Endothelial cell of umbilical vein (primary cell): ENCODE measurements around the gene HOXB7. TPM values are rescaled to one million over a fixed set of nuclear protein-coding genes. Genes with fewer than 3 reads are reported as not detected.

Experiments used
- BruUV-seq: library from RNA; stranded (reverse); fragments of 400-500 nt; replicated peaks from 2 replicates; lab custom pipeline; 2021; lab: Mats Ljungman, UMichigan
- CTCF ChIA-PET: fragments of 300-600, 350-600 bp; sonication (Branson Sonifier 250); formaldehyde crosslinking; loops from one replicate; lab custom pipeline; 2021; ENCODE audit warnings: antibody characterized with exemption, inconsistent platforms; lab: Charles Lee
- POLR2A ChIA-PET: fragments of 300-600, 350-600 bp; sonication (Branson Sonifier 250); formaldehyde crosslinking; loops from one replicate; lab custom pipeline; 2021; ENCODE audit warnings: antibody characterized with exemption, inconsistent platforms; lab: Charles Lee
- DNase-seq: peaks from one replicate; pipeline ENCODE4 v3.0.0-alpha.2; 2011; ENCODE audit warnings: low read depth, low spot score
- FAIRE-seq: peaks from 2 replicates; lab custom pipeline; 2011; peaks lifted over from hg19 to GRCh38; lab: Jason Lieb, UNC
- H2AFZ ChIP-seq: 2 replicates; pipeline ENCODE4 v1.6.0; 2012; ENCODE audit warnings: low read depth, low read length, control low read depth, inconsistent platforms
- H3K27ac ChIP-seq: 2 replicates; pipeline ENCODE4 v1.5.1; 2011; ENCODE audit warnings: low read depth, mild to moderate bottlenecking, control low read depth, low read length, moderate library complexity; ENCODE audit not compliant: insufficient read depth
- H3K27me3 ChIP-seq, 2 experiments: 2 replicates each; pipeline versions ENCODE4 v1.6.0 to v1.6.1; 2011; ENCODE audit warnings: low read length in 2 of 2, mixed read lengths in 1 of 2; ENCODE audit not compliant: control insufficient read depth in 2 of 2, insufficient read depth in 2 of 2
- H3K36me3 ChIP-seq, 2 experiments: 2 replicates in 1 of 2; 3 replicates in 1 of 2; pipeline ENCODE4 v1.5.1; 2011; ENCODE audit warnings: low read length in 2 of 2, mild to moderate bottlenecking in 1 of 2, moderate library complexity in 1 of 2; ENCODE audit not compliant: control insufficient read depth in 2 of 2, insufficient read depth in 2 of 2; ENCODE audit errors: extremely low read depth in 1 of 2
- H3K4me1 ChIP-seq: 3 replicates; pipeline ENCODE4 v1.5.1; 2011; ENCODE audit warnings: mild to moderate bottlenecking, low read length; ENCODE audit not compliant: control insufficient read depth, insufficient read depth; ENCODE audit errors: extremely low read depth
- H3K4me2 ChIP-seq: 2 replicates; pipeline ENCODE4 v1.6.1; 2011; ENCODE audit warnings: low read length, control low read depth, mixed read lengths; ENCODE audit not compliant: insufficient read depth
- H3K4me3 ChIP-seq, 3 experiments: fragments of 200-600 bp in 1 of 3; sonication (generic), shearing (Covaris generic) in 1 of 3; replicated peaks in 1 of 3; 2 replicates each; pipeline ENCODE4 v1.5.1; 2011 to 2016; ENCODE audit warnings: control low read depth in 3 of 3, low read length in 3 of 3, mild to moderate bottlenecking in 2 of 3, inconsistent platforms in 1 of 3, low read depth in 1 of 3, moderate library complexity in 1 of 3; ENCODE audit not compliant: insufficient read depth in 1 of 3
- H3K79me2 ChIP-seq: 2 replicates; pipeline ENCODE4 v1.6.0; 2012; ENCODE audit warnings: low read length, inconsistent platforms; ENCODE audit not compliant: control insufficient read depth, insufficient read depth
- H3K9ac ChIP-seq: replicated peaks from 2 replicates; pipeline ENCODE3; 2011; ENCODE audit warnings: low read length, control low read depth; ENCODE audit not compliant: insufficient read depth; ENCODE audit errors: extremely low read depth
- H3K9me1 ChIP-seq: replicated peaks from 3 replicates; pipeline ENCODE4 v1.6.0; 2011; ENCODE audit warnings: mild to moderate bottlenecking, low read length; ENCODE audit not compliant: control insufficient read depth, insufficient read depth; ENCODE audit errors: extremely low read depth
- H3K9me3 ChIP-seq: replicated peaks from 2 replicates; pipeline ENCODE4 v1.5.1; 2012; ENCODE audit warnings: low read length, inconsistent platforms; ENCODE audit not compliant: control insufficient read depth, insufficient read depth
- H4K20me1 ChIP-seq: replicated peaks from 2 replicates; pipeline ENCODE3; 2011; ENCODE audit warnings: mild to moderate bottlenecking, low read length; ENCODE audit not compliant: control insufficient read depth, insufficient read depth; ENCODE audit errors: extremely low read depth
- CTCF ChIP-seq, 2 donors: IDR thresholded peaks; 1 replicate in 1 of 2; 2 replicates in 1 of 2; pipeline ENCODE4 v1.5.1; 2011; ENCODE audit warnings: low read length in 2 of 2, mild to moderate bottlenecking in 2 of 2, moderate library complexity in 2 of 2, control low read depth in 1 of 2, inconsistent platforms in 1 of 2, low read depth in 1 of 2; ENCODE audit not compliant: insufficient read depth in 1 of 2; ENCODE audit errors: extremely low read depth in 1 of 2
- EZH2 ChIP-seq: IDR thresholded peaks from 2 replicates; pipeline ENCODE4 v1.6.1; 2012; ENCODE audit warnings: borderline replicate concordance, low read depth, mild to moderate bottlenecking, moderate library complexity, low read length, inconsistent platforms; ENCODE audit not compliant: severe bottlenecking
- FOS ChIP-seq: IDR thresholded peaks from 2 replicates; pipeline ENCODE4 v1.6.1; 2011; ENCODE audit warnings: mild to moderate bottlenecking, low read length, moderate library complexity, borderline replicate concordance; ENCODE audit not compliant: insufficient read depth
- GATA2 ChIP-seq: IDR thresholded peaks from 2 replicates; pipeline ENCODE4 v1.7.0; 2011; ENCODE audit warnings: low read depth, mild to moderate bottlenecking, moderate library complexity, mixed read lengths, low read length; ENCODE audit not compliant: insufficient read length, insufficient read depth
- JUN ChIP-seq: IDR thresholded peaks from 2 replicates; pipeline ENCODE4 v1.6.1; 2011; ENCODE audit warnings: borderline replicate concordance, low read depth; ENCODE audit not compliant: insufficient read length, insufficient read depth
- MAX ChIP-seq: IDR thresholded peaks from 2 replicates; pipeline ENCODE4 v1.6.1; 2011; ENCODE audit not compliant: insufficient read depth, insufficient read length
- MYC ChIP-seq: IDR thresholded peaks from one replicate; pipeline ENCODE4 v1.6.1; 2011; ENCODE audit warnings: mild to moderate bottlenecking, low read depth, low read length
- POLR2A ChIP-seq: IDR thresholded peaks from 2 replicates; pipeline ENCODE4 v1.6.1; 2012; ENCODE audit warnings: low read depth, mild to moderate bottlenecking, control low read depth, low read length
- POLR2AphosphoS5 ChIP-seq: IDR thresholded peaks from 2 replicates; pipeline ENCODE4 v1.6.1; 2012; ENCODE audit warnings: low read depth, mild to moderate bottlenecking, control low read depth, low read length, moderate library complexity; ENCODE audit not compliant: insufficient read depth
- dilution Hi-C: fragments of 300-500 bp; cut with MboI; formaldehyde crosslinking; loops from one replicate; pipeline ENCODE4 v1.15.0; 2019; ENCODE audit warnings: low sequenced_read_pairs; ENCODE audit not compliant: extremely low pct_ligation_motif_present
- intact Hi-C: fragments of 100-400 bp; cut with micrococcal nuclease; formaldehyde crosslinking; loops from one replicate; pipeline ENCODE4 v1.10.0; 2022
- polyA plus RNA-seq, 4 experiments: library from polyadenylated mRNA; depleted of rRNA in 3 of 4; stranded (reverse) in 3 of 4; unstranded in 1 of 4; fragments of >200 nt; gene quantifications; 2 replicates each; pipeline versions ENCODE4 v1.2.1 to v1.2.3, GENCODE V29; 2011 to 2012; ENCODE audit warnings: missing spikeins in 1 of 4
- total RNA-seq: library from RNA; stranded (reverse); gene quantifications from 2 replicates; pipeline ENCODE4 v1.2.3, GENCODE V29; 2021

Gene HOXB7
- total and polyA plus RNA-seq, 2 donors (not counting 3 experiments of a cell fraction or from before 2014, with no cell fraction given): 23.5 to 24.5 TPM

- Histone ChIP-seq H3K36me3 (no peaks in the 10 kb centered on the region), H3K79me2 (peaks cover 79% of the 10 kb centered on the region), H3K9ac (peak overlapping the region; percentile 55), H3K9me3 (no peaks in the 10 kb centered on the region), H3K27me3 (no peaks in the 10 kb centered on the region), H3K9me1 (no peaks in the 10 kb centered on the region), H3K4me3 (peak overlapping the region in 1 of 3 experiments; percentile 67), H3K4me2 (peak overlapping the region; percentile 89), H2AFZ (no peak overlapping the region), H3K27ac (peak overlapping the region; percentile 71), H3K4me1 (peaks cover 61% of the 10 kb centered on the region), H4K20me1 (no peaks in the 10 kb centered on the region)
- no peak for FAIRE-seq
- dilution Hi-C loops: no loop called here
- TF ChIP-seq POLR2A: no peak
- TF ChIP-seq GATA2: no peak
- TF ChIP-seq JUN: no peak
- TF ChIP-seq FOS: no peak
- TF ChIP-seq CTCF (IDR thresholded peaks at IDR 0.05; ENCODE audit: extremely low read depth in 1 of 2, insufficient read depth in 1 of 2, low read depth in 1 of 2, low read length in 2 of 2): no peak
- TF ChIP-seq MYC: no peak
- no peak for TF ChIP-seq POLR2AphosphoS5
- TF ChIP-seq MAX: no peak
- TF ChIP-seq EZH2: no peak
- CTCF ChIA-PET: interaction anchor here (1.0 to 2.3 kb wide), 3 partner anchors 13 to 231 kb away, joined by 4 to 11 read pairs (median 5); no protein-coding TSS in a partner anchor
- BruUV-seq: no TSS peak
- DNase-seq: no peak
- intact Hi-C loops: no loop called here
- POLR2A ChIA-PET: interaction anchor here (1.3 kb wide), 1 partner anchor 27 kb away, joined by 3 read pairs; no protein-coding TSS in a partner anchor
These were observed 28.1 kb downstream of the HOXB7 start for GRCh38 chr17:48582750-48583069.
